HUES64 (cell line): ENCODE data around the gene WDR64. TPM values are rescaled to one million over a fixed set of nuclear protein-coding genes. Genes with fewer than 3 reads are reported as not detected.

ENCODE experiments used
- H3K27ac ChIP-seq: 2 replicates; pipeline ENCODE4 v1.7.0; 2013; ENCODE audit warnings: low read depth, low read length, inconsistent platforms
- H3K27me3 ChIP-seq: 2 replicates; pipeline ENCODE4 v1.6.1; 2013; ENCODE audit warnings: mild to moderate bottlenecking, low read length; ENCODE audit not compliant: insufficient read depth
- H3K36me3 ChIP-seq: 2 replicates; pipeline ENCODE4 v1.6.1; 2013; ENCODE audit warnings: mild to moderate bottlenecking, low read length; ENCODE audit not compliant: insufficient read depth
- H3K4me1 ChIP-seq: 2 replicates; pipeline ENCODE4 v1.6.1; 2013; ENCODE audit warnings: mild to moderate bottlenecking, low read length, moderate library complexity; ENCODE audit not compliant: insufficient read depth
- H3K4me3 ChIP-seq: 2 replicates; pipeline ENCODE4 v1.5.1; 2013; ENCODE audit warnings: mild to moderate bottlenecking, low read length, moderate library complexity
- H3K9ac ChIP-seq: 2 replicates; pipeline ENCODE4 v1.6.1; 2013; ENCODE audit warnings: mild to moderate bottlenecking, low read depth, low read length
- H3K9me3 ChIP-seq: 2 replicates; pipeline ENCODE4 v1.6.1; 2013; ENCODE audit warnings: low read depth, low read length; ENCODE audit not compliant: insufficient read depth
- WGBS: fragments of 150-250, 120-280 bp; methylation state at CpG from one replicate; pipeline ENCODE4 v1.1.7; 2013; ENCODE audit warnings: missing lambda C conversion rate; 5-methylcytosine and 5-hydroxymethylcytosine counted together
- polyA plus RNA-seq, 2 experiments: library from polyadenylated mRNA; stranded (reverse); fragments of 50-300 nt; gene quantifications; one replicate each; pipeline ENCODE4 v1.2.3, GENCODE V29; 2013

Gene WDR64
- polyA plus RNA-seq (2013, experiment 1 of 2) = not detected
- polyA plus RNA-seq (2013, experiment 2 of 2) = not detected

DNA sequence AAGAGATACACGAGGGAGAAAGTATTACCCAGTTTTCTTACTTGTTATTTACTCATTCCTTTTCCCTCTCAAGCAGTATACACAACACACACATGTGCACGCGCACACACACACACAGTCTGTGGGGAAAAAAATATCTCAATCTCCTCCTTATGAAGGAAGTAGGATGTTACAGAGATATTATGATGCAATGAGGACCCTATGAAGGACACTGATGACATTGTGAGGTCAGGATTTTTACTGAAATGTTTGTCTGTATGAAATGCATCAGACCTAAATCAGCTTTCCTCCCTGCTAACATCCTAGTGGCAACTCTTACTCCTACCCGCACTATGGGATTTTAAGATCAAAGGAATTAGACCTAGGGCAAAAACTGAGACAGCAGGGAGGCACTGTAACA, at the start of gene WDR64:
Gene WDR64 (plus strand): TSS at position 270 of the 400 bp plus-strand sequence. CDS start 204 bp downstream, outside the sequence.
- H3K9ac ChIP-seq = no peak within 1 kb of the TSS
- no peak within 1 kb of the TSS for H3K27ac ChIP-seq
- no peaks in the 10 kb centered on the region for H3K9me3 ChIP-seq
- 87% methylated on average over 3 of the region's 4 CpGs for WGBS
- no peaks in the 10 kb centered on the region for H3K27me3 ChIP-seq
- no peaks in the 10 kb centered on the region for H3K4me1 ChIP-seq
- H3K4me3 ChIP-seq = no peak within 1 kb of the TSS
- H3K36me3 ChIP-seq = no peaks in the 10 kb centered on the region

DNA sequence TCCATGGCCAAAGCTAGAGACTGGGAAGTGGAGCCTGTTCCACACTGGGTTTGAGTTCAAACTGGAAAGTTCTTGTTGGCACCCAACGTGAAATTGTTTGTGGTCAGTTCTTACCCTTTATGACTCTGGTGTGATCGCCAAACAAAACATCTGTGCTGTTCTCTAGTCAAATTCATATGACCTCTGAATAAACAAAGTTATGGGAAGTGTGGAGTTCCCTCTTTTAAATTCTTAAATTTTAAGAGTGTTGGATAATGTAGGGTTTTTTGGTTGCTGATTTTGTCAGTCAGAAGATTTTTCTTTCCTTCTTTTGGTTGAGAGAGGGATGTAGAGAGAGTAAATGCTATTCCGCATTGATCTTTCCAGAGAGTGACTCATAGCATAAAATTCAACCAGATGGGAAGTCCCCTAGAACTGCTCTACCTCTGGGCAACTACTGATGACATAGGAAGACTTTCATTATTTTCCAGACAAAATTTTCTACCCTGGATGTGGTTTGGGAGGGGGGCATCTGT, 48.3 kb upstream of the WDR64 start:
- Histone ChIP-seq H3K27me3 (no peaks in the 10 kb centered on the region), H3K36me3 (no peaks in the 10 kb centered on the region), H3K9ac (no peak overlapping the region), H3K4me1 (no peaks in the 10 kb centered on the region), H3K27ac (no peak overlapping the region), H3K4me3 (no peak overlapping the region), H3K9me3 (no peaks in the 10 kb centered on the region)
- WGBS = 99% methylated on average over 3 of the region's 3 CpGs

DNA sequence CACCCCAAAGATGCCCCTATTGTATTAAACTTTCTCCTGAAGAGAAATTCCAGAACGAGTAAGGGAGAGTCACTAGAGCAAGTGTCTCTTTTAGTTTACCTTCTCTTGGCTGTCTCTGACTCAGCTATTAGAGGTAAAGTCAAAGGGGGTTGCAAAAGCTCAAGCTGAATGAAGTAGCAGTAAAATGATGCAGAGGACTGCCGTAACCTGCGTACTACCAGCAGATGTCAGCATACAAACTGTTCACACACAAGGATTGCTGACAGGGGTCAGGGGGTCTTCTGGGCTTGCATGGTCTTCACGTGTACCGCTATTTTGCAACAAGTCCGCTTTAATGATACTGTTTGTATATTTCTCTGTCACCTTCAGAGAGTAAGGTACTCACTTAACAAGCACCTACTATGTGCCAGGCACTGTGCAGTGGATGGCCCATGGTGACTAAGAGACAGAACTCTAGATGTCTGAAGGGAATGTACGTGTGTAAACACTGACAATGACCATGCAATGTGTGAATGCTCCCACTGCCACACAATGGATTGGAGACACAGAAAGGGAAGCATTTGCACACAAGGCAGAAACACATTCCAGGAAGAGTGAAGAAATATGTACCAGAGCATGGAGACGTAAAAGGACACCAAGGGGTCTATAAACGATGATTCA, 46.8 kb upstream of the WDR64 start:
- no peak overlapping the region for H3K27ac ChIP-seq
- H3K27me3 ChIP-seq = no peaks in the 10 kb centered on the region
- H3K9ac ChIP-seq = no peak overlapping the region
- WGBS = 85% methylated on average over 9 of the region's 9 CpGs
- no peaks in the 10 kb centered on the region for H3K36me3 ChIP-seq
- H3K4me3 ChIP-seq = no peak overlapping the region
- H3K9me3 ChIP-seq = no peaks in the 10 kb centered on the region
- no peaks in the 10 kb centered on the region for H3K4me1 ChIP-seq

DNA sequence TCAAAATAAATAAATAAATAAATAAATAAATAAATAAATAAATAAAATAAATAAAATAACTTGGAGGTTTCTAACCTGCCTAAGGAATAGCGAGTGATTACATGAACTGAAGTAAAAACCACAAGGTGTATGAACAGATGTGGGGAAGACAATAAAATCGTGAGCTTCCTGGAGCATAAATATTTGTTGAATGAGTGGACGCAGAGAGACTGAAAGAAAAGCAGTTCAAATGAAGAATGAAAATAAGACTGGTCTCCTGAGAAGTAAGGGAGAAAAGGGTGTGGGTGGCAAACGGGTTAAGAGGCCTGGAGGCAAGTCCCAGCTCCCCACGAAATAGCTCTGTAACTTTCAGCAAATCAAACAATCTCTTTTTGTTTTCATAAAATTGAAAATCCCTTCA, 45.5 kb upstream of the WDR64 start:
- H3K27ac ChIP-seq = no peak overlapping the region
- no peaks in the 10 kb centered on the region for H3K36me3 ChIP-seq
- 94% methylated on average over 5 of the region's 5 CpGs for WGBS
- no peak overlapping the region for H3K4me3 ChIP-seq
- H3K4me1 ChIP-seq = no peaks in the 10 kb centered on the region
- H3K9me3 ChIP-seq = no peaks in the 10 kb centered on the region
- no peaks in the 10 kb centered on the region for H3K27me3 ChIP-seq
- H3K9ac ChIP-seq = no peak overlapping the region

DNA sequence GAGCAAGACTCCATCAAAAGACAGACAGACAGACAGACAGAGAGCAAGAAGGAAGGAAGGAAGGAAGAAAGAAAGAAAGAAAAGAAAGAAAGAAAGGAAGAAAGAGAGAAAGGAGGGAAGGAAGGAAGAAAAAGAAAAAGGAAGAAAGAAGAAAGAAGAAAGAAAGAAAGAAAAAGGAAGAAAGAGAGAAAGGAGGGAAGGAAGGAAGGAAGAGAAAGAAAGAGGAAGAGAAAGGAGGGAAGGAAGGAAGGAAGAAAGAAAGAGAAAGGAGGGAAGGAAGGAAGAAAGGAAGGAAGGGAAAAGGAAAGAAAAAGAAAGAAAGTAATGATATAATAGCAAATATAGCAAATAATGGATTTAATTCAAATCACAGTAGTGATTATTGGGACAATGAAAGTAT, 44.6 kb upstream of the WDR64 start:
- Histone ChIP-seq H3K9ac (no peak overlapping the region), H3K27ac (no peak overlapping the region), H3K4me3 (no peak overlapping the region), H3K27me3 (no peaks in the 10 kb centered on the region), H3K36me3 (no peaks in the 10 kb centered on the region), H3K4me1 (no peaks in the 10 kb centered on the region; the same call in 1 of the 2 replicates), H3K9me3 (no peaks in the 10 kb centered on the region)

DNA sequence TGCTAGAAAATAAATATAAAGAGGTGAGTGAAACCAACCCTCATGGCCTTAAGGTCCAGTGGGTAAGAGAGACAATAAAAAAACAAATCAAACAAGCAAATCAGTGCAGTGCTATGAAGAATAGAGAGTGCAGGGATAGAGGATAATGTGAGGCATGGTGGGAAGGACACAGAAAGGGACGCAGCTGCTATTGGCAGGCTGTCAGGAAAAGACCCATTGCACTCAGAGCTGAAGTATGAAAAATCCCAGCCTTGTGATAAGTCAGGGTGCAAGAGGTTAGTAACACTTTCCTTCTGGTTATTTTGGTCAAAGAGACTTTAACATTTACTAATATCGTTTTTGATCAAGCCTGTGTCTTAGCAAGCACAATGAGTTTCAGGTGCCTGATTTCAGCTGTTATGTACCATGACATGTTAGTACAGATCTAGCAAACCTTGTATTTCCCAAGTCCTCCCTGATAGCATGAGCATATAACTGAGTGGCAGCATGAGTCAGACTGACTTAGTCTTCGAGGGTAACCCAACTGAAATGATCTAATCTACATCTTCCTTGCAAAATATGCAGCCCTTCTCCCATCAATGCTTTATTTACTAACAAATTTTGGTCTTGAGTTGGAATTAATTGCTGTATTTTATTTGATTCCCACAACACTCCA, 43.6 kb upstream of the WDR64 start:
- no peak overlapping the region for H3K9ac ChIP-seq
- no peaks in the 10 kb centered on the region; the same call in 1 of the 2 replicates for H3K4me1 ChIP-seq
- no peaks in the 10 kb centered on the region for H3K27me3 ChIP-seq
- H3K4me3 ChIP-seq = no peak overlapping the region
- 94% methylated on average over 3 of the region's 3 CpGs for WGBS
- no peak overlapping the region for H3K27ac ChIP-seq
- H3K9me3 ChIP-seq = no peaks in the 10 kb centered on the region
- H3K36me3 ChIP-seq = no peaks in the 10 kb centered on the region

DNA sequence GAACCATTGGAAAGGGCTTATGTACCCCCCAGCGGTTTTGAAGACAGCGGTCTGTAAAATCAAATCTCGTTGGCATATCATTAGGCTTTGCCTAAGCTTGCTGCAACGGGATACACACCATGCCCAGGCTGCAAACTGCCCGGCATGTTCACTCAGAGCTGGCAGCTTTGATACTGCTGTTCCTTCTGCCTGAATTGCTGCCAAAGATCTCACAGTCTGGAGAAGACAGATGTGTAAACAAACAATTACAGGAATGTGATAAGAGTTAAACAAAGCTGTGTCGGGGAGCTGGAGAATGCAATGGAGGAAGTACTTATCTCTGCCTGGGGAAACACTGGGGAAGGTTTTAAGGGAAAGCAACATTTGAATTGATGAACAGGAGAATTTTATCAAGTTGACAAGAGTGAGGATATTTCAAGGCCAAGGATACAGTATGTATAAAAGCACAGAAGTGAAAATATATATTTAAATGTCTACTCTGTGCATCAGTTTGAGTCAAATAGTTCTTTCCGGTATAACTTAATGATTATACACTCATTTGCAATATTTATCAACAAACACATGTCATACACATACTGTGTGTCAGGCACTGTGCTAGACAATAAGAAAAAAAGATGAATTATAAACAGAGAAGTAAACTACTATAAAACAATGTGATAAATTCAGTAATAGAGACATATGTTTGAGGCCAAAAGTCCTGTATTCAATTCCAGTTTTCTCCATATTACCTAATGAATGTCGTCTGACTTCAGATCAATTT, 41.8 kb upstream of the WDR64 start:
- Histone ChIP-seq H3K4me1 (no peaks in the 10 kb centered on the region; the same call in 1 of the 2 replicates), H3K36me3 (no peaks in the 10 kb centered on the region), H3K4me3 (no peak overlapping the region), H3K9me3 (no peaks in the 10 kb centered on the region), H3K27ac (no peak overlapping the region), H3K9ac (no peak overlapping the region), H3K27me3 (no peaks in the 10 kb centered on the region)
- 90% methylated on average over 8 of the region's 8 CpGs for WGBS

DNA sequence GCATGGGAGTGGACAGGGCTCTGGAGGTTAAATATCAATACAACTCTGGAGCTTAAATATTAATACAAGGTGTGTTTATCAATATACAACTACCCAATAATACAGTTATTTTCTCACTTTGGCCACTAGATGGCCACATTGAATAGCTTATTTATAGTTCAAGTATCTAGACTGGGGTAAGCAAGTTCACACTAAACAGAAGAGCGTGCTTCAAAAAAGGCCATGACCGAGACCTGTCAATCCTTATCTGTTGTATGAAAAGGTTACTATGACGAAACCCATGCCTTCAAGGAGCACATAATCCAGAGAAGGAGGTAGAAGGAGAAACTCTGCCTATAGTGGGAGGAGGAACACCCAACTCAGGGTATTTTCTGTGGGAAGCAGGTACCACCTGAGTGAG, 41.0 kb upstream of the WDR64 start:
- no peaks in the 10 kb centered on the region for H3K27me3 ChIP-seq
- no peaks in the 10 kb centered on the region for H3K36me3 ChIP-seq
- no peaks in the 10 kb centered on the region; the same call in 1 of the 2 replicates for H3K4me1 ChIP-seq
- H3K4me3 ChIP-seq = no peak overlapping the region
- no peaks in the 10 kb centered on the region for H3K9me3 ChIP-seq
- WGBS = 67% methylated on average over 3 of the region's 3 CpGs
- no peak overlapping the region for H3K27ac ChIP-seq
- H3K9ac ChIP-seq = no peak overlapping the region

DNA sequence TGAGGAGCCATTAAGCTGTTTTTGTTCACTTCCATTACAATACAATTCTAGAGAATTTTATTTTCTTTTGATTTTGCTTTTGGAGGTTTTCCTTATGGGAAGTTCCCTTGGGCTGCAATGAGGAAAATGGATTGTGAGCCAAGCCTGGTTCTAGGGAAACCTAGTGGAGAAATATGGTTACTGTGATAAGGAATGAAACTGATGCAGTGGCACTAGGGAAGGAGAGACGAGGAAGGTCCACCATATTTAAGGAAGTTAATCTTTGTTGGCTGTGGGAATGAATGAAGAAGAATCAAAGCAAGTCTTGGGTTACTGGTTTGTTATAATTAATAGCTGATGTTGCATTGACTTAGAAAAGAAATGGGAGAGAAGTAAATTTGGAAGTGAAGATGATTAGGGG, 40.3 kb upstream of the WDR64 start:
- Histone ChIP-seq H3K4me1 (no peaks in the 10 kb centered on the region; the same call in 1 of the 2 replicates), H3K27ac (no peak overlapping the region), H3K9me3 (no peaks in the 10 kb centered on the region), H3K4me3 (no peak overlapping the region), H3K27me3 (no peaks in the 10 kb centered on the region), H3K9ac (no peak overlapping the region), H3K36me3 (no peaks in the 10 kb centered on the region)
- 94% methylated on average over 1 of the region's 1 CpG for WGBS

DNA sequence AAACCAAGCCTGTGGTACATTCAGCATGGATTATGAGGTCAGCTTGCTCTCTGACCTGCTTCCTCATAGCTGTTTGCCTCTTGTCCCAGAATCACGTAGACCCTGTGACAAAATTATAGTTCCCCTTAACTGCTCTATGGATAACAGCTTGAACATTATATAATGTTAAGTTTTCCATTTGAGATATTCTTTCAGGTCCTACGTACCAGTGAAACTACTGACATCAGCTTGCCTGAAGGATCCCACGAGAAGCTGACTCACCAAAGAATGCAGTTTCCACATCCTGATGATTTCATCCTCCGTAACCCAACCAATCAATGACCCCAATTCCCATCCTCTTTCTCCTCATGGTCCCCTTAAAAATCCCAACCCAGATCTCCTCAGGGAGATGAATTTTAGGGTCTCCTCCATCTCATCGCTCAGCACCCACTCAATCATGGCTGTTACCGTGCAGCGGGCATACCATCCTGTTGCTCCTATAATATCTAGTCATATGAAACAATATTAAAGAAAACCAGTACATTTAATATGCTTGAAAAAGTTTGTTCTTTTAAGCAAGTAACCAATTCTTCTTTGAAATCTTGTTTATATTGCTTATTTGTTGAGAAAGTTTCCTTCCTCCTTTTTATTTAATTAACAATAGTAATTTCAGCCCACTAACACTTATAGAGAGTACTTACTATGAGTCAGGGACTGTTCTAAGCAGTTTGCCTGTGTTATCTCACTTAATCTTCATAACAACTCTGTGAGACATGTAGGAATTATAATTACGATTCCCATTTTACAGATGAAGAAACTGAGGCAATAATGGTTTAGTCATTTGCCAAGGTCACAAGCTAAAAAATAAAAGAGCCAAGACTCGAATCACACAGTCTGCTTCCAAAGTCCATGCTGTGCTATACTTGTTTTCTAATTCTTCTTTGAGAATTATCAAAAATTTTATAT, 39.3 kb upstream of the WDR64 start:
- H3K27ac ChIP-seq = no peak overlapping the region

More for the DNA sequence above, 39.3 kb upstream of the WDR64 start:
- H3K9me3 ChIP-seq = no peaks in the 10 kb centered on the region
- no peaks in the 10 kb centered on the region; the same call in 1 of the 2 replicates for H3K4me1 ChIP-seq
- H3K4me3 ChIP-seq = no peak overlapping the region
- no peak overlapping the region for H3K9ac ChIP-seq
- no peaks in the 10 kb centered on the region for H3K36me3 ChIP-seq
- 93% methylated on average over 9 of the region's 9 CpGs for WGBS
- no peaks in the 10 kb centered on the region for H3K27me3 ChIP-seq
